Measurements from ENCODE around the gene VIPR2.
"Not testable (repeated sequence)": the region's sequence is repeated elsewhere in the genome, so short reads cannot be mapped to it uniquely, and the experiment has no call there.

VIPR2 gene

GRCh38 chr7:159104188-159104920 lies 40.3 kb downstream of the VIPR2 start:
- no peak for DNase-seq (ENCODE audit: low read depth)

- DNase-seq (ENCODE audit: low read depth): no peak
Measured at GRCh38 chr7:159103382-159104187, 41.1 kb downstream of the VIPR2 start.

GRCh38 chr7:159102681-159103381 lies 41.8 kb downstream of the VIPR2 start:
- DNase-seq (ENCODE audit: low read depth): no peak

- not testable (repeated sequence) for DNase-seq (ENCODE audit: low read depth)
Measured at GRCh38 chr7:159101661-159102091, 43.0 kb downstream of the VIPR2 start.

- DNase-seq (ENCODE audit: low read depth): not testable (repeated sequence)
Measured at GRCh38 chr7:159101083-159101395, 43.6 kb downstream of the VIPR2 start.

- DNase-seq (ENCODE audit: low read depth): not testable (repeated sequence)
Measured at GRCh38 chr7:159100281-159101082, 44.2 kb downstream of the VIPR2 start.

GRCh38 chr7:159099711-159100231 lies 44.9 kb downstream of the VIPR2 start:
- no peak for DNase-seq (ENCODE audit: low read depth)

GRCh38 chr7:159098811-159099655 lies 45.6 kb downstream of the VIPR2 start:
- no peak for DNase-seq (ENCODE audit: low read depth)

- DNase-seq (ENCODE audit: low read depth): no peak
Measured at GRCh38 chr7:159098424-159098786, 46.3 kb downstream of the VIPR2 start.

- no peak for DNase-seq (ENCODE audit: low read depth)
Measured at GRCh38 chr7:159097661-159098423, 46.8 kb downstream of the VIPR2 start.

- no peak for DNase-seq (ENCODE audit: low read depth)
Measured at GRCh38 chr7:159096736-159097581, 47.7 kb downstream of the VIPR2 start.

GRCh38 chr7:159095979-159096411 lies 48.7 kb downstream of the VIPR2 start:
- no peak for DNase-seq (ENCODE audit: low read depth)

GRCh38 chr7:159094919-159095915 lies 49.5 kb downstream of the VIPR2 start:
- no peak for DNase-seq (ENCODE audit: low read depth)

- DNase-seq (ENCODE audit: low read depth): no peak
Measured at GRCh38 chr7:159094023-159094740, 50.5 kb downstream of the VIPR2 start.

GRCh38 chr7:159093351-159093971 lies 51.2 kb downstream of the VIPR2 start:
- DNase-seq (ENCODE audit: low read depth): no peak

GRCh38 chr7:159092701-159093121 lies 52.0 kb downstream of the VIPR2 start:
- no peak for DNase-seq (ENCODE audit: low read depth)
